ENCODE data around the gene LRRC4B. TPM values are rescaled to one million over a fixed set of nuclear protein-coding genes. Genes with fewer than 3 reads are reported as not detected.
A peak's percentile ranks its signal among the peaks of the same experiment; 100 is the strongest.

LRRC4B gene
- total and polyA plus RNA-seq, 2 experiments from 2014 or later = 5.8 to 56.4 TPM

DNA sequence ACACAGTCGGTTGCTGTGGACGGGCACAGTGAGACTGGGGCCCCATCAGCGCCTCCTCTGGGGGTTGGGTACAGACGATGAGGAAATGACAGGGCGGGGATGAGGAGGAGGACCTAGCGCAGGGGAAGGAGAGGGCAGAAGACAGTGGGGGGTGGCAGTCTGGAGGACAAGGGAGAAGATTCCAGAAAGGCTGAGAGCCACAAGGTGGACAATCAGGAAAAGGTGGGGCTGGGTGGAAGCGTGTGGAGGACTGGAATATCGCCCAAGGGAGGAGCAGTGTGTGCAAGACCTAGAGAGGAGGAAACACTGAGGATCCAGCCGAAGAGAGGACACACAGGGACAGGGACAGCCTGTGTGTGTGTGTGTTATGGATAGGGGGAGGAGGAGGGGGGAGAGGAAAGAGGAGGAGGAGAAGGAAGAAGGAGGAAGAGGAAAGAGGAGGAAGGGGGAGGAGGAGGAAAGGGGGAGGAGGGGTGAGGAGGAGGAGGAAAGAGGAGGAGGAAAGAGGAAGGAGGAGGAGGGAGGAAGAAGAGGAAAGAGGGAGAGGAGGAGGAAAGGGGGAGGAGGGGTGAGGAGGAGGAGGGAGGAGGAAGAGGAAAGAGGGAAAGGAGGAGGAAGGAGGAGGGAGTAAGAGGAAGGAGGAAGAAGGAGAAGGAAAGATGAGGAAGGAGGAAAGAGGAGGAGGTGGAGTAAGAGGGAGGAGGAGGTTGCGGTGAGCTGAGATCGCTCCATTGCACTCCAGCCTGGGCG is 75.8 kb downstream of the LRRC4B start:
- DNase-seq (ENCODE audit: low read depth in 1 of 2, low spot score in 1 of 2) = peak in 1 of 2 donors; percentile 38
- no peaks in the 10 kb centered on the region for H3K27me3 ChIP-seq

DNA sequence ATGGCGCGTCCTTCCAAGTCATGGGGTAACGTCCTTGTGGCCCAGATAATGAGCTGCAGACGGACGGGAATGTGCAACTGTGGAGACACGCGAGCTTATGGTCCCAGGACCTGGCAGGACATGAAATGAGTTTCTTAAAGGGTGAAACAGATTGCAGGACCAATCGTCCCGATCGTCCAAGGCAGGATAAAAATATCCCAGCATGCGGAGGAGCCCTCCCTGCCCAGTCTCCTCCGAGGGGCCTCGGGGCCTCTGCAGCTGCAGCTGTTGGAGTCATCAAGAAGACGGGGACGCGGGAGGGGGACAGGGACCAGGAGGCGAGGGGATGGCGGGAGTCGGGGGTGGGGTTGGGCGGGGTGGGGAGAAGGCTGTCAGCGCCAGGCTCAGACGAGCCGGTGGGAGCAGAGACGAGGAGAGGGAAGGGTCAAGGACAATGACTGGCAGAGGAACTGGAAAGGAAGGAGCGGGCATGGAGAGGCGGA is 77.2 kb downstream of the LRRC4B start:
- peak overlapping the region; percentile 81 for H3K27ac ChIP-seq
- H3K9me3 ChIP-seq (ENCODE audit: low read depth) = no peaks in the 10 kb centered on the region
- no peaks in the 10 kb centered on the region for H3K27me3 ChIP-seq
- peak overlapping the region; percentile 18 for H3K4me3 ChIP-seq
- peaks cover 10% of the 10 kb centered on the region for H3K4me1 ChIP-seq (ENCODE audit: low read depth)
- TF ChIP-seq, protein P1, sequence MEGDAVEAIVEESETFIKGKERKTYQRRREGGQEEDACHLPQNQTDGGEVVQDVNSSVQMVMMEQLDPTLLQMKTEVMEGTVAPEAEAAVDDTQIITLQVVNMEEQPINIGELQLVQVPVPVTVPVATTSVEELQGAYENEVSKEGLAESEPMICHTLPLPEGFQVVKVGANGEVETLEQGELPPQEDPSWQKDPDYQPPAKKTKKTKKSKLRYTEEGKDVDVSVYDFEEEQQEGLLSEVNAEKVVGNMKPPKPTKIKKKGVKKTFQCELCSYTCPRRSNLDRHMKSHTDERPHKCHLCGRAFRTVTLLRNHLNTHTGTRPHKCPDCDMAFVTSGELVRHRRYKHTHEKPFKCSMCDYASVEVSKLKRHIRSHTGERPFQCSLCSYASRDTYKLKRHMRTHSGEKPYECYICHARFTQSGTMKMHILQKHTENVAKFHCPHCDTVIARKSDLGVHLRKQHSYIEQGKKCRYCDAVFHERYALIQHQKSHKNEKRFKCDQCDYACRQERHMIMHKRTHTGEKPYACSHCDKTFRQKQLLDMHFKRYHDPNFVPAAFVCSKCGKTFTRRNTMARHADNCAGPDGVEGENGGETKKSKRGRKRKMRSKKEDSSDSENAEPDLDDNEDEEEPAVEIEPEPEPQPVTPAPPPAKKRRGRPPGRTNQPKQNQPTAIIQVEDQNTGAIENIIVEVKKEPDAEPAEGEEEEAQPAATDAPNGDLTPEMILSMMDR (IDR thresholded peaks at IDR 0.05; ENCODE audit: low read depth, low read length) = no peak
- no peak for DNase-seq (ENCODE audit: low read depth in 1 of 2, low spot score in 1 of 2)
- peaks cover 22% of the 10 kb centered on the region for H3K36me3 ChIP-seq

More for the DNA sequence above, 75.8 kb downstream of the LRRC4B start:
- peak overlapping the region; percentile 18 for H3K4me3 ChIP-seq
- no peaks in the 10 kb centered on the region for H3K9me3 ChIP-seq (ENCODE audit: low read depth)
- H3K4me1 ChIP-seq (ENCODE audit: low read depth) = peaks cover 10% of the 10 kb centered on the region
- TF ChIP-seq, protein P1 (IDR thresholded peaks at IDR 0.05; ENCODE audit: low read depth, low read length) = no peak
- peak overlapping the region; percentile 81 for H3K27ac ChIP-seq
- peaks cover 27% of the 10 kb centered on the region for H3K36me3 ChIP-seq

DNA sequence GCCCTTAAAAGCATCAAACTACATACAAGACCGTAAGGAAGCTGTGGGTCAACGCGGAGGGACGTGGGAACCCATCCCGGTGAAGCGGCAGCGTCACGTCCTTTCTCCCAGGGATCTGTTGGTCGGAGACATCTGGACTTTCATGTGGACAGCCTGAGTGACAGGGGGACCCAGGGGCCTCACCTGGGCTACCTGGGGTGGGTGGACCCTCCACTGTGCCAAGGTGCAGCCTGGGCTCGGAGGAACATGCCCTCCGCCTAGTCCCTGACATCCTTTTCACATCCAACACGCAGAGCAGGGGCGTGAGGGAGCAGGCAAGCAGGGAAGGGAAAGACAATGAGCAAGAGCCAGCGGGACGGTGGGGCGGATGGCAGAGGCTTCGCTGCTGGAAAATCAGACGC is 77.8 kb downstream of the LRRC4B start:
- no peak overlapping the region for H3K4me3 ChIP-seq
- TF ChIP-seq, protein P1 (IDR thresholded peaks at IDR 0.05; ENCODE audit: low read depth, low read length) = no peak
- H3K9me3 ChIP-seq (ENCODE audit: low read depth) = no peaks in the 10 kb centered on the region
- H3K4me1 ChIP-seq (ENCODE audit: low read depth) = peaks cover 10% of the 10 kb centered on the region
- H3K27me3 ChIP-seq = no peaks in the 10 kb centered on the region
- H3K36me3 ChIP-seq = peaks cover 22% of the 10 kb centered on the region
- peak overlapping the region; percentile 81 for H3K27ac ChIP-seq
- no peak for DNase-seq (ENCODE audit: low read depth in 1 of 2, low spot score in 1 of 2)

DNA sequence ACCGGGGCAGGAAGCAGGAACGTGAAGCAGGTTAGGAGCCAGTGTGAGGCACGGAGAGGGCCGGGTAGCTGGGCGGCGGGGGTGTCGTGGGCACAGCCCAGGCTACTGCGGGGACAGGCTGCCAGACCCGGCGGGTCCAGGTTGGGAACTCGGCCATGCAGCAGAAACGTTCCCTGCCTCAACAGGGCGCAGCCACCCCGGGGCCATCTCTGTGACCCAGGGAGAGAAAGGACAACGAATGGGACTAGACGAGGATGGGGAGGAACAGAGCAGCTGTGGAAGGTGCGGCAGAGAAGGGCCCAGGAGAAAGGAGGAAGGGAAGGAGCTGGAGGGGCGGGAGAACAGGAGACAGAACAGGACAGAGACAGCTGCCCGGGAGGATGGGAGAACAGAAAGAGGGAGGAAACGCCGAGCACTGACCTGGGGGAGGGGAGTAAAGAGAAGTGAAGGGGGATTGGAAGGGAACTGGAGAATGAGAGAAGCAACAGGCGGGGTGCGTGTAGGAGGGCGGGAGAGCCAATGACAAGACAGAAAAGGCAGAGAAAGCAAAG is 78.7 kb downstream of the LRRC4B start:
- H3K27ac ChIP-seq = peak overlapping the region; percentile 81
- TF ChIP-seq, protein P1 (IDR thresholded peaks at IDR 0.05; ENCODE audit: low read depth, low read length) = no peak
- DNase-seq (ENCODE audit: low read depth in 1 of 2, low spot score in 1 of 2) = no peak
- H3K36me3 ChIP-seq = peaks cover 18% of the 10 kb centered on the region
- H3K9me3 ChIP-seq (ENCODE audit: low read depth) = no peaks in the 10 kb centered on the region
- H3K27me3 ChIP-seq = no peaks in the 10 kb centered on the region
- no peak overlapping the region for H3K4me3 ChIP-seq
- H3K4me1 ChIP-seq (ENCODE audit: low read depth) = peaks cover 10% of the 10 kb centered on the region

DNA sequence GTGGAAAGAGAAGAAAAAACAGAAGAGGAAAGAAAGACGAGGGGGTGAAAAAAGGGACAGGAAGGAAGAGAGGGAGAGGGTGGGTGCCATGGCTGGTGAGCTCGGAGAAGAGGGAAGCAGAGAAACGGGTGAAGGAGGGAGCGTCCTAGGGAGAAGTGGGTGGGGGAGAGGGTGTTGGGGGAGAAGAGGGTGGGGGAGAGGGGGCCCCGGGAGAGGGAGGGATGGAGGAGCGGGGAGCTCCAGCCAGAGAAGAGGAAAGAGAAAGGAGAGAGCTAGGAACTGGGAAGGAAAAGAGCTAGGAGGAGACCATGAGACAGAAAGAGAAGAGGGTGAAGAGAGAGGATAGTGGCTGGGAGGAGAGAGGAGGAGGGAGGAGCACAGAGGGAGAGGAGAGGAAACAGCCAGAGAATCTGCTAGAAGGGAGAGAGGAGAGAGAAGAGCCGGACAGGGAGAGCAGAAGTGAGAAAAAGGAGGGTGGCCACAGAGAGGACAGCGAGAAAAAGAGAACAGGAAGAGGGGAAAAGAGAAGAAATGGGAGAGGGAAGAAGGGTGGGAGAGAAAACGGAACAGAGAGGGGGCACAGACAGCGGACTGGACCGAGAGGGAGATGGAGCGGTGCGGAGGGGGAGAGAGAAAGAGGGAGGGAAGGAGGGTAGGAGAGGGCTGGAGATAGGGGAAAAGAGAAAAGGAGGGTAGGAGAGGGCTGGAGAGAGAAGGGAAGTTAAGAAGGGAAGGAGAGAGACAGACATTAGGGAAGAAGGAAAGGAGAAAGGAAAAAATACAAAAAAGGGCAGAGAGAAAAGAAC is 79.6 kb downstream of the LRRC4B start:
- TF ChIP-seq, protein P1 (IDR thresholded peaks at IDR 0.05; ENCODE audit: low read depth, low read length) = no peak
- Histone ChIP-seq H3K27ac (peak overlapping the region; percentile 81), H3K4me1 (ENCODE audit: low read depth) (peaks cover 10% of the 10 kb centered on the region), H3K4me3 (no peak overlapping the region), H3K27me3 (no peaks in the 10 kb centered on the region), H3K36me3 (peaks cover 18% of the 10 kb centered on the region), H3K9me3 (ENCODE audit: low read depth) (no peaks in the 10 kb centered on the region)
- no peak for DNase-seq (ENCODE audit: low read depth in 1 of 2, low spot score in 1 of 2)

All from cardiac muscle cell (in vitro differentiated cells and primary cell).